Activated CD8-positive, alpha-beta T cell treated with anti-CD3 and anti-CD28 coated beads for 36 hours (primary cell): ENCODE results near the gene SLN. TPM values are rescaled to one million over a fixed set of nuclear protein-coding genes. Genes with fewer than 3 reads are reported as not detected.

ENCODE experiments used
- ATAC-seq: fragments of 200-7000 bp; cut with Tn5 transposase; one replicate; pipeline ENCODE4 v1.10.0; 2021; ENCODE audit warnings: mild to moderate bottlenecking, moderate library complexity
- CTCF ChIA-PET: fragments of 350-600 bp; sonication (Branson Sonifier 250); formaldehyde crosslinking; loops from one replicate; lab custom pipeline; 2021; ENCODE audit warnings: antibody characterized with exemption; lab: Charles Lee
- POLR2A ChIA-PET: fragments of 350-600 bp; sonication (Branson Sonifier 250); formaldehyde crosslinking; loops from one replicate; lab custom pipeline; 2021; ENCODE audit warnings: antibody characterized with exemption; lab: Charles Lee
- DNase-seq: peaks from one replicate; pipeline ENCODE4 v3.0.0-alpha.2; 2020
- H3K27ac Mint-ChIP-seq: one replicate; pipeline ENCODE4 v1.8.0; 2021; ENCODE audit warnings: mild to moderate bottlenecking, mixed read lengths
- H3K27me3 Mint-ChIP-seq: one replicate; pipeline ENCODE4 v1.8.0; 2021; ENCODE audit warnings: mixed read lengths
- H3K36me3 Mint-ChIP-seq: one replicate; pipeline ENCODE4 v1.8.0; 2021; ENCODE audit warnings: low read depth, mixed read lengths
- H3K4me1 Mint-ChIP-seq: one replicate; pipeline ENCODE4 v1.8.0; 2021; ENCODE audit warnings: low read depth, mixed read lengths
- H3K4me3 Mint-ChIP-seq: one replicate; pipeline ENCODE4 v1.8.0; 2021; ENCODE audit warnings: mild to moderate bottlenecking, moderate library complexity, mixed read lengths
- H3K9me3 Mint-ChIP-seq: one replicate; pipeline ENCODE4 v1.8.0; 2021; ENCODE audit warnings: mixed read lengths
- CTCF ChIP-seq: fragments of 200-600 bp; IDR thresholded peaks from one replicate; pipeline ENCODE4 v1.8.0; 2022; ENCODE audit warnings: antibody characterized with exemption, mild to moderate bottlenecking
- intact Hi-C: fragments of 100-400 bp; cut with micrococcal nuclease; formaldehyde crosslinking; loops from one replicate; pipeline ENCODE4 v1.10.0; 2022
- total RNA-seq, 2 experiments: library from RNA; stranded (reverse); gene quantifications; one replicate each; pipeline ENCODE4 v1.2.3, GENCODE V29; 2021

SLN gene
- total RNA-seq, 2 experiments from 2014 or later, result not detected

DNA sequence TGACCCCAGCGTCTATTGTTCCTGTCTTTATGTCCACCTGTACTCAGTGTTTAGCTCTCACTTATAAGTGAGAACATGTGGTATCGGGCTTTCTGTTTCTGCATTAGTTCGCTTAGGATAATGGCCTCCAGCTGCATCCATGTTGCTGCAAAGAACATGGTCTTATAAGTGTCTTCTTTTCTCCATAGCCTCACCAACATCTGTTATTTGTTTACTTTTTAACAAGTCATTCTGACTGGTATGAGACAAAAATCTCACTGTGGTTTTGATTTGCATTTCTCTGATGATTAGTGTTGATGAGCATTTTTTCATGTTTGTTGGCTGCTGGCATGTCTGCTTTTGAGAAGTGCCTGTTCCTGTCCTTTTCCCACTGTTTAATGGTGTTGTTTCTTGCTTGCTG lies 21.7 kb upstream of the SLN start:
- TF ChIP-seq CTCF, result no peak
- ChIA-PET POLR2A (no interaction called here), CTCF (no interaction called here)
- no peaks in the 10 kb centered on the region for H3K9me3 Mint-ChIP-seq
- ATAC-seq, result no peak
- no peak overlapping the region for H3K27ac Mint-ChIP-seq
- no peak for DNase-seq
- H3K36me3 Mint-ChIP-seq, result no peaks in the 10 kb centered on the region
- no peak overlapping the region for H3K4me3 Mint-ChIP-seq
- intact Hi-C loops, result no loop called here
- H3K4me1 Mint-ChIP-seq, result no peaks in the 10 kb centered on the region
- H3K27me3 Mint-ChIP-seq, result peaks cover 25% of the 10 kb centered on the region

GRCh38 chr11:107732689-107733051 lies 20.8 kb upstream of the SLN start:
- no peak for DNase-seq
- Mint-ChIP-seq H3K27ac (no peak overlapping the region), H3K27me3 (peaks cover 25% of the 10 kb centered on the region), H3K4me3 (no peak overlapping the region), H3K9me3 (no peaks in the 10 kb centered on the region), H3K36me3 (no peaks in the 10 kb centered on the region), H3K4me1 (no peaks in the 10 kb centered on the region)
- intact Hi-C loops, result no loop called here
- ChIA-PET CTCF (interaction anchor here (2.1 kb wide), 1 partner anchor 8 kb away, joined by 8 read pairs; no protein-coding TSS in a partner anchor), POLR2A (no interaction called here)
- no peak for TF ChIP-seq CTCF
- ATAC-seq, result no peak

GRCh38 chr11:107731941-107732688 lies 20.3 kb upstream of the SLN start:
- Mint-ChIP-seq H3K4me3 (no peak overlapping the region), H3K36me3 (no peaks in the 10 kb centered on the region), H3K9me3 (no peaks in the 10 kb centered on the region), H3K27me3 (peaks cover 26% of the 10 kb centered on the region), H3K4me1 (no peaks in the 10 kb centered on the region), H3K27ac (no peak overlapping the region)
- POLR2A ChIA-PET, result no interaction called here
- DNase-seq (no peak), ATAC-seq (no peak)
- TF ChIP-seq CTCF, result no peak
- intact Hi-C loops, result no loop called here
- CTCF ChIA-PET, result interaction anchor here (1.6 to 2.1 kb wide), 2 partner anchors 9 to 12 kb away, joined by 3 to 8 read pairs; no protein-coding TSS in a partner anchor

- intact Hi-C loops, result no loop called here
- TF ChIP-seq CTCF, result no peak
- H3K36me3 Mint-ChIP-seq, result no peaks in the 10 kb centered on the region
- H3K4me1 Mint-ChIP-seq, result no peaks in the 10 kb centered on the region
- H3K27me3 Mint-ChIP-seq, result peaks cover 12% of the 10 kb centered on the region
- POLR2A ChIA-PET, result no interaction called here
- DNase-seq, result no peak
- no peaks in the 10 kb centered on the region for H3K9me3 Mint-ChIP-seq
- no peak overlapping the region for H3K4me3 Mint-ChIP-seq
- ATAC-seq, result no peak
- CTCF ChIA-PET, result no interaction called here
- no peak overlapping the region for H3K27ac Mint-ChIP-seq
Observed at GRCh38 chr11:107722662-107723061, 10.8 kb upstream of the SLN start.

GRCh38 chr11:107721207-107721606 lies 9.4 kb upstream of the SLN start:
- intact Hi-C loops, result no loop called here
- Mint-ChIP-seq H3K27ac (no peak overlapping the region), H3K27me3 (peaks cover 9% of the 10 kb centered on the region), H3K4me3 (no peak overlapping the region), H3K36me3 (no peaks in the 10 kb centered on the region), H3K9me3 (no peaks in the 10 kb centered on the region), H3K4me1 (no peaks in the 10 kb centered on the region)
- ATAC-seq (no peak), DNase-seq (no peak)
- CTCF ChIA-PET, result interaction anchor here (1.2 to 1.4 kb wide), 2 partner anchors 19 to 50 kb away, joined by 3 to 4 read pairs; no protein-coding TSS in a partner anchor
- POLR2A ChIA-PET, result no interaction called here
- TF ChIP-seq CTCF, result no peak
